ENCODE results near the gene ARHGEF26. TPM values are rescaled to one million over a fixed set of nuclear protein-coding genes. Genes with fewer than 3 reads are reported as not detected.

ARHGEF26 gene
- total and polyA plus RNA-seq, 2 experiments from 2014 or later: 9.4 to 16.9 TPM

DNA sequence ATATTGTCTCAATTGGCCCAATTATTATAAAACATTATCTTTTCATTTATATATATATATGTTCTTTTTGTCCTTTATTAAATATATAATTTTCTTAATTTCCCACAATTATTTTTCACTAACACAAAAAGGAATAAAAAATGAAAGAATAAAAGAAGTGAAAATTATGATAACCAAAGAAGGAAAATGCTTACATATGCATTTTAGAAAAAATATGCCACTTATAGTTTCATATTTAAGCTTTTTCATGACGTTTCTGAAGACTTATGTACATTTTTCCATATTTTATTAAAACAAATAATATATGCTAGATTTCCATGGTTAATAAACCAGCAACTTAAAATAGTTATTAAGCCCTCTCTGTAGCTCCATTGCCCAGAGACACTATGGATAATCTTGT, 34.9 kb upstream of the ARHGEF26 start:
- TF ChIP-seq ZNF114 (CRISPR knock-in tag; IDR thresholded peaks at IDR 0.05): no peak
- TF ChIP-seq, protein P1, sequence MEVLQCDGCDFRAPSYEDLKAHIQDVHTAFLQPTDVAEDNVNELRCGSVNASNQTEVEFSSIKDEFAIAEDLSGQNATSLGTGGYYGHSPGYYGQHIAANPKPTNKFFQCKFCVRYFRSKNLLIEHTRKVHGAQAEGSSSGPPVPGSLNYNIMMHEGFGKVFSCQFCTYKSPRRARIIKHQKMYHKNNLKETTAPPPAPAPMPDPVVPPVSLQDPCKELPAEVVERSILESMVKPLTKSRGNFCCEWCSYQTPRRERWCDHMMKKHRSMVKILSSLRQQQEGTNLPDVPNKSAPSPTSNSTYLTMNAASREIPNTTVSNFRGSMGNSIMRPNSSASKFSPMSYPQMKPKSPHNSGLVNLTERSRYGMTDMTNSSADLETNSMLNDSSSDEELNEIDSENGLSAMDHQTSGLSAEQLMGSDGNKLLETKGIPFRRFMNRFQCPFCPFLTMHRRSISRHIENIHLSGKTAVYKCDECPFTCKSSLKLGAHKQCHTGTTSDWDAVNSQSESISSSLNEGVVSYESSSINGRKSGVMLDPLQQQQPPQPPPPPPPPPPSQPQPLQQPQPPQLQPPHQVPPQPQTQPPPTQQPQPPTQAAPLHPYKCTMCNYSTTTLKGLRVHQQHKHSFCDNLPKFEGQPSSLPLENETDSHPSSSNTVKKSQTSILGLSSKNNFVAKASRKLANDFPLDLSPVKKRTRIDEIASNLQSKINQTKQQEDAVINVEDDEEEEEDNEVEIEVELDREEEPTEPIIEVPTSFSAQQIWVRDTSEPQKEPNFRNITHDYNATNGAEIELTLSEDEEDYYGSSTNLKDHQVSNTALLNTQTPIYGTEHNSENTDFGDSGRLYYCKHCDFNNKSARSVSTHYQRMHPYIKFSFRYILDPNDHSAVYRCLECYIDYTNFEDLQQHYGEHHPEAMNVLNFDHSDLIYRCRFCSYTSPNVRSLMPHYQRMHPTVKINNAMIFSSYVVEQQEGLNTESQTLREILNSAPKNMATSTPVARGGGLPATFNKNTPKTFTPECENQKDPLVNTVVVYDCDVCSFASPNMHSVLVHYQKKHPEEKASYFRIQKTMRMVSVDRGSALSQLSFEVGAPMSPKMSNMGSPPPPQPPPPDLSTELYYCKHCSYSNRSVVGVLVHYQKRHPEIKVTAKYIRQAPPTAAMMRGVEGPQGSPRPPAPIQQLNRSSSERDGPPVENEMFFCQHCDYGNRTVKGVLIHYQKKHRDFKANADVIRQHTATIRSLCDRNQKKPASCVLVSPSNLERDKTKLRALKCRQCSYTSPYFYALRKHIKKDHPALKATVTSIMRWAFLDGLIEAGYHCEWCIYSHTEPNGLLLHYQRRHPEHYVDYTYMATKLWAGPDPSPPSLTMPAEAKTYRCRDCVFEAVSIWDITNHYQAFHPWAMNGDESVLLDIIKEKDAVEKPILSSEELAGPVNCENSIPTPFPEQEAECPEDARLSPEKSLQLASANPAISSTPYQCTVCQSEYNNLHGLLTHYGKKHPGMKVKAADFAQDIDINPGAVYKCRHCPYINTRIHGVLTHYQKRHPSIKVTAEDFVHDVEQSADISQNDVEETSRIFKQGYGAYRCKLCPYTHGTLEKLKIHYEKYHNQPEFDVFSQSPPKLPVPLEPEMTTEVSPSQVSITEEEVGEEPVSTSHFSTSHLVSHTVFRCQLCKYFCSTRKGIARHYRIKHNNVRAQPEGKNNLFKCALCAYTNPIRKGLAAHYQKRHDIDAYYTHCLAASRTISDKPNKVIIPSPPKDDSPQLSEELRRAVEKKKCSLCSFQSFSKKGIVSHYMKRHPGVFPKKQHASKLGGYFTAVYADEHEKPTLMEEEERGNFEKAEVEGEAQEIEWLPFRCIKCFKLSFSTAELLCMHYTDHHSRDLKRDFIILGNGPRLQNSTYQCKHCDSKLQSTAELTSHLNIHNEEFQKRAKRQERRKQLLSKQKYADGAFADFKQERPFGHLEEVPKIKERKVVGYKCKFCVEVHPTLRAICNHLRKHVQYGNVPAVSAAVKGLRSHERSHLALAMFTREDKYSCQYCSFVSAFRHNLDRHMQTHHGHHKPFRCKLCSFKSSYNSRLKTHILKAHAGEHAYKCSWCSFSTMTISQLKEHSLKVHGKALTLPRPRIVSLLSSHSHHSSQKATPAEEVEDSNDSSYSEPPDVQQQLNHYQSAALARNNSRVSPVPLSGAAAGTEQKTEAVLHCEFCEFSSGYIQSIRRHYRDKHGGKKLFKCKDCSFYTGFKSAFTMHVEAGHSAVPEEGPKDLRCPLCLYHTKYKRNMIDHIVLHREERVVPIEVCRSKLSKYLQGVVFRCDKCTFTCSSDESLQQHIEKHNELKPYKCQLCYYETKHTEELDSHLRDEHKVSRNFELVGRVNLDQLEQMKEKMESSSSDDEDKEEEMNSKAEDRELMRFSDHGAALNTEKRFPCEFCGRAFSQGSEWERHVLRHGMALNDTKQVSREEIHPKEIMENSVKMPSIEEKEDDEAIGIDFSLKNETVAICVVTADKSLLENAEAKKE (CRISPR knock-in tag; IDR thresholded peaks at IDR 0.05): no peak
- no peak for TF ChIP-seq CREB1 (CRISPR knock-in tag; IDR thresholded peaks at IDR 0.05; ENCODE audit: low read depth)
- TF ChIP-seq ZNF331 (CRISPR knock-in tag; IDR thresholded peaks at IDR 0.05; ENCODE audit: low read depth): no peak
- no peak for TF ChIP-seq EZH2phosphoT487 (IDR thresholded peaks at IDR 0.05; ENCODE audit: unreplicated experiment)
- TF ChIP-seq, protein P2, sequence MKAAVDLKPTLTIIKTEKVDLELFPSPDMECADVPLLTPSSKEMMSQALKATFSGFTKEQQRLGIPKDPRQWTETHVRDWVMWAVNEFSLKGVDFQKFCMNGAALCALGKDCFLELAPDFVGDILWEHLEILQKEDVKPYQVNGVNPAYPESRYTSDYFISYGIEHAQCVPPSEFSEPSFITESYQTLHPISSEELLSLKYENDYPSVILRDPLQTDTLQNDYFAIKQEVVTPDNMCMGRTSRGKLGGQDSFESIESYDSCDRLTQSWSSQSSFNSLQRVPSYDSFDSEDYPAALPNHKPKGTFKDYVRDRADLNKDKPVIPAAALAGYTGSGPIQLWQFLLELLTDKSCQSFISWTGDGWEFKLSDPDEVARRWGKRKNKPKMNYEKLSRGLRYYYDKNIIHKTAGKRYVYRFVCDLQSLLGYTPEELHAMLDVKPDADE (IDR thresholded peaks at IDR 0.05): no peak
- TF ChIP-seq STAT1 (IDR thresholded peaks at IDR 0.05; ENCODE audit: unreplicated experiment): no peak
- no peak for TF ChIP-seq JUNB (IDR thresholded peaks at IDR 0.05; ENCODE audit: unreplicated experiment)
- TF ChIP-seq POLR2AphosphoS5 (IDR thresholded peaks at IDR 0.05; ENCODE audit: low read depth): no peak
- TF ChIP-seq EZH2 (IDR thresholded peaks at IDR 0.05; ENCODE audit: low read depth, unreplicated experiment): no peak
- TF ChIP-seq, protein P3, sequence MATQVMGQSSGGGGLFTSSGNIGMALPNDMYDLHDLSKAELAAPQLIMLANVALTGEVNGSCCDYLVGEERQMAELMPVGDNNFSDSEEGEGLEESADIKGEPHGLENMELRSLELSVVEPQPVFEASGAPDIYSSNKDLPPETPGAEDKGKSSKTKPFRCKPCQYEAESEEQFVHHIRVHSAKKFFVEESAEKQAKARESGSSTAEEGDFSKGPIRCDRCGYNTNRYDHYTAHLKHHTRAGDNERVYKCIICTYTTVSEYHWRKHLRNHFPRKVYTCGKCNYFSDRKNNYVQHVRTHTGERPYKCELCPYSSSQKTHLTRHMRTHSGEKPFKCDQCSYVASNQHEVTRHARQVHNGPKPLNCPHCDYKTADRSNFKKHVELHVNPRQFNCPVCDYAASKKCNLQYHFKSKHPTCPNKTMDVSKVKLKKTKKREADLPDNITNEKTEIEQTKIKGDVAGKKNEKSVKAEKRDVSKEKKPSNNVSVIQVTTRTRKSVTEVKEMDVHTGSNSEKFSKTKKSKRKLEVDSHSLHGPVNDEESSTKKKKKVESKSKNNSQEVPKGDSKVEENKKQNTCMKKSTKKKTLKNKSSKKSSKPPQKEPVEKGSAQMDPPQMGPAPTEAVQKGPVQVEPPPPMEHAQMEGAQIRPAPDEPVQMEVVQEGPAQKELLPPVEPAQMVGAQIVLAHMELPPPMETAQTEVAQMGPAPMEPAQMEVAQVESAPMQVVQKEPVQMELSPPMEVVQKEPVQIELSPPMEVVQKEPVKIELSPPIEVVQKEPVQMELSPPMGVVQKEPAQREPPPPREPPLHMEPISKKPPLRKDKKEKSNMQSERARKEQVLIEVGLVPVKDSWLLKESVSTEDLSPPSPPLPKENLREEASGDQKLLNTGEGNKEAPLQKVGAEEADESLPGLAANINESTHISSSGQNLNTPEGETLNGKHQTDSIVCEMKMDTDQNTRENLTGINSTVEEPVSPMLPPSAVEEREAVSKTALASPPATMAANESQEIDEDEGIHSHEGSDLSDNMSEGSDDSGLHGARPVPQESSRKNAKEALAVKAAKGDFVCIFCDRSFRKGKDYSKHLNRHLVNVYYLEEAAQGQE (IDR thresholded peaks at IDR 0.05; ENCODE audit: unreplicated experiment): no peak
- TF ChIP-seq, protein P4, sequence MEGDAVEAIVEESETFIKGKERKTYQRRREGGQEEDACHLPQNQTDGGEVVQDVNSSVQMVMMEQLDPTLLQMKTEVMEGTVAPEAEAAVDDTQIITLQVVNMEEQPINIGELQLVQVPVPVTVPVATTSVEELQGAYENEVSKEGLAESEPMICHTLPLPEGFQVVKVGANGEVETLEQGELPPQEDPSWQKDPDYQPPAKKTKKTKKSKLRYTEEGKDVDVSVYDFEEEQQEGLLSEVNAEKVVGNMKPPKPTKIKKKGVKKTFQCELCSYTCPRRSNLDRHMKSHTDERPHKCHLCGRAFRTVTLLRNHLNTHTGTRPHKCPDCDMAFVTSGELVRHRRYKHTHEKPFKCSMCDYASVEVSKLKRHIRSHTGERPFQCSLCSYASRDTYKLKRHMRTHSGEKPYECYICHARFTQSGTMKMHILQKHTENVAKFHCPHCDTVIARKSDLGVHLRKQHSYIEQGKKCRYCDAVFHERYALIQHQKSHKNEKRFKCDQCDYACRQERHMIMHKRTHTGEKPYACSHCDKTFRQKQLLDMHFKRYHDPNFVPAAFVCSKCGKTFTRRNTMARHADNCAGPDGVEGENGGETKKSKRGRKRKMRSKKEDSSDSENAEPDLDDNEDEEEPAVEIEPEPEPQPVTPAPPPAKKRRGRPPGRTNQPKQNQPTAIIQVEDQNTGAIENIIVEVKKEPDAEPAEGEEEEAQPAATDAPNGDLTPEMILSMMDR (conservative IDR thresholded peaks at IDR 0.05; ENCODE audit: low read depth in 2 of 2): no peak
- TF ChIP-seq NANOG (IDR thresholded peaks at IDR 0.05; ENCODE audit: borderline replicate concordance): no peak
- H3K4me3 Mint-ChIP-seq: no peak overlapping the region
- H3K36me3 Mint-ChIP-seq (ENCODE audit: low read depth): peaks cover 23% of the 10 kb centered on the region
- H3K27ac Mint-ChIP-seq: no peak overlapping the region
- H3K36me3 ChIP-seq (ENCODE audit: insufficient read depth): no peaks in the 10 kb centered on the region
- H4K20me1 ChIP-seq (replicated peaks; ENCODE audit: insufficient read depth): no peaks in the 10 kb centered on the region
- H3K27me3 Mint-ChIP-seq (ENCODE audit: insufficient read depth, low read depth, poor library complexity): no peaks in the 10 kb centered on the region
- no peaks in the 10 kb centered on the region for H3K27me3 ChIP-seq (ENCODE audit: insufficient read depth)
- peaks cover 36% of the 10 kb centered on the region for H3K9me3 Mint-ChIP-seq
- DNase-seq (ENCODE audit: low spot score) (no peak), ATAC-seq (no peak)
- H3F3A ChIP-seq (replicated peaks; ENCODE audit: low read depth): no peaks in the 10 kb centered on the region
- H2AFZ ChIP-seq: no peak overlapping the region
- H3K4me2 ChIP-seq: no peak overlapping the region
- H3K9me2 ChIP-seq (ENCODE audit: insufficient read depth): 0 out of 2 replicates have a peak, but pooled peaks cover 5% of the 10 kb centered on the region
- H3K27ac ChIP-seq (ENCODE audit: low read depth): no peak overlapping the region
- H3K4me1 ChIP-seq (ENCODE audit: insufficient read depth): no peaks in the 10 kb centered on the region
- H3K79me2 ChIP-seq (replicated peaks; ENCODE audit: insufficient read depth): no peaks in the 10 kb centered on the region
- no peak overlapping the region for H3K4me3 ChIP-seq
- H3K4me1 Mint-ChIP-seq: peaks cover 7% of the 10 kb centered on the region

Measured in GM23338 (cell line).